HG03045 (cell line): Measurements from ENCODE around the gene PWWP2B.

Source experiments
- ATAC-seq: cut with Tn5 transposase; IDR thresholded peaks from one replicate; pipeline ENCODE4 v1.9.1; 2021; ENCODE audit warnings: mild to moderate bottlenecking, moderate library complexity; ENCODE audit not compliant: unreplicated experiment

Gene PWWP2B

GRCh38 chr10:132466520-132467463, 69.8 kb downstream of the PWWP2B start:
- no peak for ATAC-seq
